ENCODE results near the gene PCDH12.

DNA sequence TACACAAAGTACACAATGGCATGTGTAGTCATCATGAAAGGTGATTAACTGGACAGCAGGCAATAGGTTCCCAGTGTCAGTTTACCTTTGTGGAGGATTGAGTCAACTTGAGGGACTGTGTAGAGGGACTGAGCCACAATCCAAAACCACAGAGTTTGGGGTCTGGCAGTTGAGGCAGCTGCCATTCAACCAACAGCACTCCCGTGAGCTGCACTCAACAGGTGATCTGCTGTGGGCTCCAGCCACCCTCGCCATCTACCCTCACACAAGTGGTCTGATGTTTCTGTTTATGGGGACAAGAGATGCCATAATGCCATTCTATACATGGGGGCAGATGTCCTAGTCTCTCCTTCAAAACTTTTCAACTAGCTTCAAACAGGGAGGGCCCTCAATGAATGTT, 37.2 kb downstream of the PCDH12 start:
- TF ChIP-seq, protein P1, sequence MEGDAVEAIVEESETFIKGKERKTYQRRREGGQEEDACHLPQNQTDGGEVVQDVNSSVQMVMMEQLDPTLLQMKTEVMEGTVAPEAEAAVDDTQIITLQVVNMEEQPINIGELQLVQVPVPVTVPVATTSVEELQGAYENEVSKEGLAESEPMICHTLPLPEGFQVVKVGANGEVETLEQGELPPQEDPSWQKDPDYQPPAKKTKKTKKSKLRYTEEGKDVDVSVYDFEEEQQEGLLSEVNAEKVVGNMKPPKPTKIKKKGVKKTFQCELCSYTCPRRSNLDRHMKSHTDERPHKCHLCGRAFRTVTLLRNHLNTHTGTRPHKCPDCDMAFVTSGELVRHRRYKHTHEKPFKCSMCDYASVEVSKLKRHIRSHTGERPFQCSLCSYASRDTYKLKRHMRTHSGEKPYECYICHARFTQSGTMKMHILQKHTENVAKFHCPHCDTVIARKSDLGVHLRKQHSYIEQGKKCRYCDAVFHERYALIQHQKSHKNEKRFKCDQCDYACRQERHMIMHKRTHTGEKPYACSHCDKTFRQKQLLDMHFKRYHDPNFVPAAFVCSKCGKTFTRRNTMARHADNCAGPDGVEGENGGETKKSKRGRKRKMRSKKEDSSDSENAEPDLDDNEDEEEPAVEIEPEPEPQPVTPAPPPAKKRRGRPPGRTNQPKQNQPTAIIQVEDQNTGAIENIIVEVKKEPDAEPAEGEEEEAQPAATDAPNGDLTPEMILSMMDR (IDR thresholded peaks at IDR 0.05), result no peak
- no peak for TF ChIP-seq POLR2A (IDR thresholded peaks at IDR 0.05)

All from heart left ventricle (tissue), 13 donors.